OCI-LY3 (cell line): ENCODE data around the gene SLC13A5.
A peak's percentile ranks its signal among the peaks of the same experiment; 100 is the strongest.

Source experiments
- H2AFZ ChIP-seq: fragments of 200-600, 300-600 bp; shearing (Covaris generic); 2 replicates; pipeline ENCODE4 v1.6.0; 2014; ENCODE audit warnings: antibody characterized with exemption, low read depth, low read length
- H3K27ac ChIP-seq: fragments of 200-600, 300-600 bp; sonication (generic); 2 replicates; pipeline ENCODE4 v1.5.1; 2014; ENCODE audit warnings: mild to moderate bottlenecking, low read length, moderate library complexity, mixed read lengths
- H3K27me3 ChIP-seq: fragments of 200-600, 300-600 bp; sonication (generic); 2 replicates; pipeline ENCODE4 v1.6.1; 2014; ENCODE audit warnings: low read depth, low read length, mixed read lengths
- H3K36me3 ChIP-seq: fragments of 200-600, 300-600 bp; sonication (generic); replicated peaks from 2 replicates; pipeline ENCODE3; 2014; ENCODE audit warnings: low read depth, low read length, mixed read lengths
- H3K4me1 ChIP-seq: fragments of 300-600, 200-600 bp; sonication (generic); 2 replicates; pipeline ENCODE4 v1.6.1; 2014; ENCODE audit warnings: low read length, mixed read lengths
- H3K4me2 ChIP-seq: fragments of 200-600, 300-600 bp; sonication (generic); 2 replicates; pipeline ENCODE4 v1.6.1; 2014; ENCODE audit warnings: low read length, mixed read lengths
- H3K4me3 ChIP-seq: fragments of 300-600, 200-600 bp; sonication (generic); 2 replicates; pipeline ENCODE4 v1.5.1; 2014; ENCODE audit warnings: antibody characterized with exemption, mild to moderate bottlenecking, low read length, moderate library complexity
- H3K79me2 ChIP-seq: fragments of 300-600, 200-600 bp; shearing (Covaris generic); 2 replicates; pipeline ENCODE4 v1.6.1; 2014; ENCODE audit warnings: mild to moderate bottlenecking, low read length, mixed read lengths
- H3K9ac ChIP-seq: fragments of 300-600, 200-600 bp; shearing (Covaris generic); 2 replicates; pipeline ENCODE4 v1.6.0; 2014; ENCODE audit warnings: mild to moderate bottlenecking, low read length, moderate library complexity
- H3K9me3 ChIP-seq: fragments of 200-600, 300-600 bp; shearing (Covaris generic); 2 replicates; pipeline ENCODE4 v1.6.1; 2014; ENCODE audit warnings: low read length, mixed read lengths; ENCODE audit not compliant: insufficient read depth
- H4K20me1 ChIP-seq: fragments of 200-600, 300-600 bp; sonication (generic); 2 replicates; pipeline ENCODE4 v1.6.1; 2016; ENCODE audit warnings: low read length, mixed read lengths; ENCODE audit not compliant: insufficient read depth
- CTCF ChIP-seq: fragments of 200-600, 300-600 bp; sonication (generic); IDR thresholded peaks from 2 replicates; pipeline ENCODE4 v1.5.1; 2014; ENCODE audit warnings: antibody characterized with exemption, low read length, low read depth
- EZH2phosphoT487 ChIP-seq: fragments of 200-600 bp; shearing (Covaris generic); IDR thresholded peaks from 2 replicates; pipeline ENCODE4 v1.6.1; 2018; ENCODE audit warnings: antibody characterized with exemption, mixed run types, low read depth

The SLC13A5 gene

DNA sequence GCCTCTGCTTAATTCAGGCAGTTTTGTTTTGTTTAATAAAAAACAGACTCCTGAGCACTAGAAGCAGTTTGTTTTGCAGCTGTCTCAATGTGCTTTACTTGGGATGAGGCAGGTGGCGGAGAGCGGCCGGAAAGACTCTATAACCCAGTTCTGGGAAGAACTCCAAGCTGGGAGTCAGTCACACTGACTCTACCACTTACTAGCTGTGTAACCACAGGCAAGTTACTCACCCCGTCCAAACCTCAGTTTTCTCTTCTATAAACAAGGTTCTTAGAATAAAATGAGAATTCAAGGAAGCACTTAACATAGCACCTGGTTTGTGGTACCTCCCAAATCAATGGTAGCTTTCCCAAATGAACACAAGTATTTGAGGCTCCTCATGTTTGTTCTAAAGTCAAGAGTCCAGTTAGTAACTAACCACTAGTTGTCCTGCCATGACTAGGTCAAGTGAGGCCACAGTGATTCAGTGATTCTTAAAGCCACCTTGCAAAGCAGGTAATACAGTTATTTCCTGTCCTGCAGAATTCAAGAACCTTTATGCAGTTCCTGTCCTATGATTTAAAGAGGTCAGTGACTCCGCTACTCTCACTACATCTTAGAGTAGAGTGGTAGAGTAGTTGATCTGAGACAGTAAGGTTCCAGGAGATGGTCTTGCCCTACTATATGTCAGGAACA is 69.6 kb downstream of the SLC13A5 start:
- Histone ChIP-seq H3K79me2 (peaks cover 57% of the 10 kb centered on the region), H3K36me3 (peaks cover 36% of the 10 kb centered on the region)

DNA sequence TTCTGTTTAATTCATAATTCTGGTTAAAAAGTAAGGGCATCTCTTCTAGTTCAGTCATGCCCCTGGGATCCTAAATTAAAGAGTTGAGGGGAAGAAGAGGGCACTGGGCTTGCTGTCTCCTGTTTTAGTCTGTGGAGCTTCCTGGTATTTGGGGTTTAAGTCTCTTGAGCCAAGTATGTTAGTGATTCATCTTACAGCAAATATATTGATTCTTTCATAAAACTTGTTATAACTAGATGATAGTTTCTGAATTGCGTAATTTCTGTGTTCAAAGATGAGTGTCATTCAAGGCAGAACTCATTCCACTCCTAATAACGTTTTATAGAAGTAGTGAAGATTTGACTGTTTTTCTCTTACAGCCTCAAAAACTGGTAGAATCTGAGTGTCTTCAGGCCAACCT is 70.6 kb downstream of the SLC13A5 start:
- Histone ChIP-seq H3K4me3 (no peak overlapping the region), H3K27me3 (no peaks in the 10 kb centered on the region), H3K9me3 (no peaks in the 10 kb centered on the region), H3K79me2 (peaks cover 49% of the 10 kb centered on the region), H3K4me2 (0 out of 2 replicates have a peak overlapping the region, but pooled peaks have one; percentile 77), H3K4me1 (peaks cover 8% of the 10 kb centered on the region), H3K27ac (no peak overlapping the region), H3K9ac (no peak overlapping the region), H3K36me3 (peaks cover 26% of the 10 kb centered on the region), H4K20me1 (peaks cover 3% of the 10 kb centered on the region; the same call in 1 of the 2 replicates), H2AFZ (no peak overlapping the region)
- TF ChIP-seq CTCF: no peak
- TF ChIP-seq EZH2phosphoT487: no peak

More for the DNA sequence above, 69.6 kb downstream of the SLC13A5 start:
- H3K4me1 ChIP-seq: peaks cover 8% of the 10 kb centered on the region
- no peak for TF ChIP-seq EZH2phosphoT487
- TF ChIP-seq CTCF: no peak
- peaks cover 3% of the 10 kb centered on the region; the same call in 1 of the 2 replicates for H4K20me1 ChIP-seq
- H3K27me3 ChIP-seq: no peaks in the 10 kb centered on the region
- no peak overlapping the region for H3K4me3 ChIP-seq
- no peak overlapping the region for H3K4me2 ChIP-seq
- no peak overlapping the region for H2AFZ ChIP-seq
- H3K27ac ChIP-seq: no peak overlapping the region
- H3K9ac ChIP-seq: no peak overlapping the region
- no peaks in the 10 kb centered on the region for H3K9me3 ChIP-seq

GRCh38 chr17:6641247-6641863 is 71.8 kb downstream of the SLC13A5 start:
- H3K4me1 ChIP-seq: peaks cover 8% of the 10 kb centered on the region
- peak overlapping the region; percentile 89 for H3K9ac ChIP-seq
- no peak for TF ChIP-seq CTCF
- TF ChIP-seq EZH2phosphoT487: no peak
- peak overlapping the region; percentile 9; the same call in 1 of the 2 replicates for H2AFZ ChIP-seq
- peak overlapping the region; percentile 77 for H3K4me2 ChIP-seq
- H3K36me3 ChIP-seq: peaks cover 23% of the 10 kb centered on the region
- peak overlapping the region; percentile 95 for H3K4me3 ChIP-seq
- H3K27me3 ChIP-seq: no peaks in the 10 kb centered on the region
- H3K9me3 ChIP-seq: no peaks in the 10 kb centered on the region
- H3K27ac ChIP-seq: peak overlapping the region; percentile 84
- 0 out of 2 replicates have a peak, but pooled peaks cover 3% of the 10 kb centered on the region for H4K20me1 ChIP-seq
- H3K79me2 ChIP-seq: peaks cover 43% of the 10 kb centered on the region

DNA sequence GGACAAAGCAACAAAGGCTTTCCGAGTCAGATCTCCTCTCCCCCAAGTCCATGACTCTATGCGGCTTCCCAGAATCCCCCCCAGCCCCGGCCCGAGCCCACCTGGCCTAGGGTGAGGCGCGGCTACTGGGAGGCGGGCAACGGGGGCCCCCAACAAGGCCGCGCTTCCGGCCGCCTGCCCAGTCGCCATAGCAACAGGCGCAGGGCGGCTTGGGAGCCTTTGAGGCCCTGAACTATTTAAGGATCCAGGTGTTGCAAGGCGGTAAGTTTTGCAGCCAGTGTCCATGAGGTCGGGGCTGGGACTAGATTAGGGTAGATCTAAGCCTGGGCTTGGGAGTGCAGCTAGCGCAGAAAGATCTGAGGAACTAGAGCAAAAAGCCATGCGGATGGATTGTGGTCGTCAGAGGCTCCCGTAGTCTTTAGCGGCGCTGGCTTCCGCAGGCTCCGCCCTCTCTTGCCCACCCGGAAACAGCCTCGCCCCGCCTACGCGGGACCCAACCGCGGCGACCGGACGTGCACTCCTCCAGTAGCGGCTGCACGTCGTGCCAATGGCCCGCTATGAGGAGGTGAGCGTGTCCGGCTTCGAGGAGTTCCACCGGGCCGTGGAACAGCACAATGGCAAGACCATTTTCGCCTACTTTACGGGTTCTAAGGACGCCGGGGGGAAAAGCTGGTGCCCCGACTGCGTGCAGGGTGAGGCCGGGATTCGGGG is 72.5 kb downstream of the SLC13A5 start, which contains the start of the genes KIAA0753 and TXNDC17:
KIAA0753 (minus strand) TSS at position 176 of the 711 bp plus-strand sequence. CDS start 5,608 bp downstream, outside the sequence.
TXNDC17 (plus strand) TSS at position 525 of the 711 bp plus-strand sequence; CDS start at position 548, 23 bp downstream.
- H3K4me1 ChIP-seq: peaks cover 8% of the 10 kb centered on the region
- H3K4me3 ChIP-seq: peak within 1 kb of the TSS; percentile 95
- H3K79me2 ChIP-seq: peaks cover 38% of the 10 kb centered on the region
- H3K27me3 ChIP-seq: no peaks in the 10 kb centered on the region
- TF ChIP-seq CTCF: no peak
- TF ChIP-seq EZH2phosphoT487: no peak
- peak within 1 kb of the TSS; percentile 89 for H3K9ac ChIP-seq
- H3K9me3 ChIP-seq: no peaks in the 10 kb centered on the region
- H4K20me1 ChIP-seq: no peaks in the 10 kb centered on the region
- H3K27ac ChIP-seq: peak within 1 kb of the TSS; percentile 84
- peak within 1 kb of the TSS; percentile 93 for H3K4me2 ChIP-seq
- H2AFZ ChIP-seq: peak within 1 kb of the TSS; percentile 100
- H3K36me3 ChIP-seq: peaks cover 20% of the 10 kb centered on the region
